OCI-LY1 (cell line): ENCODE measurements around the gene PKNOX1.
"Not testable (repeated sequence)": the region's sequence is repeated elsewhere in the genome, so short reads cannot be mapped to it uniquely, and the experiment has no call there.

Experiments used
- CTCF ChIP-seq: fragments of 200-600 bp; sonication (generic), shearing (Covaris generic); IDR thresholded peaks from 2 replicates; pipeline ENCODE4 v1.5.1; 2017; ENCODE audit warnings: mild to moderate bottlenecking, antibody characterized with exemption, low read length, moderate library complexity, mixed read lengths
- EZH2 ChIP-seq: fragments of 200-600 bp; sonication (generic), shearing (Covaris generic); IDR thresholded peaks from 2 replicates; pipeline ENCODE4 v1.8.0; 2017; ENCODE audit warnings: borderline replicate concordance, mixed run types, mild to moderate bottlenecking, antibody characterized with exemption, low read length, moderate library complexity, mixed read lengths

GRCh38 chr21:42958122-42958521 lies 16.2 kb upstream of the PKNOX1 start:
- not testable (repeated sequence) for TF ChIP-seq CTCF, EZH2
